Measurements from ENCODE around the gene POU2F2.

Gene POU2F2

DNA sequence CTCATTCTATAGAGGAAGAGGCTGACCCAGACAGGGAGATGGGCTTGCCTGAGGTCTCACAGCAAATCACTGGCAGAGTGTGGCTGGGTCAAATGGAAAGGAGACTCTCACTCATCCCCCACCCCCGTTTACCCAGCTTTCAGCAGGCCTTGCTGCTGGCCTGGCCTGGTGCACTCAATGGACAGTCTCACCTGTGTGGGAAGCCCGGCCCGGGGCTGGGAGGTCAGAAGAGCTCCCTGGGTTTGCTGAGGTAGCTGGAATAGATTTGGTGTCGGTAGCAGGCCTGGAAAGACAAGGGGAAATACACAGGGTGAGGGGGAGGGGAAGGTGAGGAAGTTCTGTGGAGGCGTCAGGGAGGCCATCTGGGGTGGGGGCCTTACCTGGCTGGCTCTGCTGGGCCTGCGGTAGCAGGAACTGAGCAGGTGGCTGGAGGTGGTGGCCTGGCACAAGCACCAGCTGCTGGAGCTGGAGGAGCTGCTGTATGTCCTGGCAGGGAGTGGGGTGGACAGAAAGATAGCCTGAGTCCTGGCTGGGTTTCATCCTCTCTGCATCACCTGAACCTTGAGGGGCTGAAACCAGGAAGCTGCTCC, 32.8 kb downstream of the POU2F2 start:
- no peak for DNase-seq (ENCODE audit: low spot score)

DNA sequence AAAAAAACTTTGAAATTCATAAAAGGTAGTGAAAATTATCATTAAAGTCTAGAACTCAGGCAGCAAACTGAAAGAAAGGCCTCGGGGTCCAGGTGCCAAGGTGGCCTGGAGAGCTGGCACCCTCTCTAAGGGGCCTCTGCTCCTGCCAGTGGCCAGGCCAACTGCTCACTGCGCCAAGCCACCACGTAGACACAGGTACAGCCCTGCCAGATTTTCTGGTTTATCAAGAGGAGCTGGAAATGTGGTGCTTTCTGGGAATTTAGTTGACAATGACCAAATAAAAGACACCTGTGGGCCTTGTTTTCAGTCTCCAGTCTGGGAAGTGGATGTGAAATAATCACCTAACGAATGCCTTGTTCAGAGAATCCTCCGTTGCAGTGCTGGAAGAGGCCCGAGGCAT, 33.5 kb downstream of the POU2F2 start:
- DNase-seq (ENCODE audit: low spot score): no peak

DNA sequence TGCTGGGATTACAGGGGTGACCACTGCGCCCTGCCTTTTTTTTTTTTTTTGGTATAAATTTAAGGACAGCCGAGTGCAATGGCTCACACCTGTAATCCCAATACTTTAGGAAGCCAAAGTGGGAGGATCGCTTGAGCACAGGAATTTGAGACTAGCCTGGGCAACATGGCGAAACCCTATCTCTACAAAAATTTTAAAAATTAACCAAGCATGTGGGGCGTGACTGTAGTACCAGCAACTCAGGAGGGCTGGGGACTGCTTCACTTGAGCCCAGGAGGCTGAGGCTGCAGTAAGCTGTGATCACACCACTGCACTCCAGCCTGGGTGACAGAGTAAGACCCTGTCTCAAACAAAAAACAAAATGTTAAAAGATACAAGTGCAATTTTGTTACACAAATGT, 34.8 kb downstream of the POU2F2 start:
- DNase-seq (ENCODE audit: low spot score): no peak

DNA sequence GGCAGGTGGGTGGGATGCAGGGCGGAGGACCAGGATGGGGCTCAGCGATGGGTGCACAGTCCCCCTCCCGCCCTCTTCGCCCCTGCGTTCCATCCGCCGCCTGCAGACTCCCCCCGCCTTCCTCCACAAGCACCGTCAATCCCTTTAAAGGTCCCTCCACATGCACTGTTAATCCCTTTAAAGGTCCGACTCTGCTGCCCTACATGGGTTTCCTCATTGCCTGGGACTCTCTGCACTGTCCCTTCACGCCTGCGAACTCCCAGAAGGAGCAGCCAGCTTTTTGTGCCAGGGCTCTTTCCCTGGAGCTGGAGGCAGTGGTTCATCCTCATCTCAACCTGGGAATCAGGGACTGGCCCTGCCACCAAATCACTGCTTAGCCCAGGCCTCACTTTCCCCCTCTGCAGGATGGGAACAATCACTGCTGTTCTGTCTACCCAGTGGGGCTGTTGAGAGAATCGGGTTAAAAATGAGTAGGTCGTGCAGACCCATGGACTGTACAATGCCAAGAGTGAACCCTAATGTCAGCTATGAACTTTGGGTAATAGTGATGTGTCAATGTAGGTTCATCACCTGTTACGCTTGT, 35.9 kb downstream of the POU2F2 start:
- DNase-seq (ENCODE audit: low spot score): no peak

DNA sequence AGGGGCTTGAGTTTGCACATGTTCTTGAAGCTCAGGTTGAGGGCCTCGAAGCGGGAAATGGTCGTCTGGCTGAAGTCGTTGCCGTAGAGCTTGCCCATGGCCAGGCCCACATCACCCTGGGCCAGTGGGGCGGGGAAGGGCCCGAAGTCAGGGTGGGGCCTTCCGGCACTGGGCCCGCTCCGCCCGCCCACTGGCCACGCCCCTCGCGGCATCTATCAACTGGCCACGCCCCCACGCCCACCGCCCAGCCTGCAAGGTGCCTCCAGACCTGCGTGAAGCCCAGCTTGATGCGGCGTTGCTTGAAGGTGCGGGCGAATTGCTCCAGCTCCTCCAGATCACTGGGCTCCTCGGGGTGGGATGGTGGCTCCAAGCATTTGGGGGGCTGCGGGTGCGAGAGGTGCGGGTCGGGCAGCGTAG, 36.4 kb downstream of the POU2F2 start:
- no peak for DNase-seq (ENCODE audit: low spot score)

GRCh38 chr19:42095142-42095813, 37.0 kb downstream of the POU2F2 start:
- no peak for DNase-seq (ENCODE audit: low spot score)

- DNase-seq (ENCODE audit: low spot score): no peak
Observed at GRCh38 chr19:42093926-42094325, 38.3 kb downstream of the POU2F2 start.

- no peak for DNase-seq (ENCODE audit: low spot score)
Observed at GRCh38 chr19:42093505-42093904, 38.7 kb downstream of the POU2F2 start.

- DNase-seq (ENCODE audit: low spot score): no peak
Observed at GRCh38 chr19:42092350-42092749, 39.9 kb downstream of the POU2F2 start.

- no peak for DNase-seq (ENCODE audit: low spot score)
Observed at GRCh38 chr19:42091742-42092141, 40.5 kb downstream of the POU2F2 start.

DNA sequence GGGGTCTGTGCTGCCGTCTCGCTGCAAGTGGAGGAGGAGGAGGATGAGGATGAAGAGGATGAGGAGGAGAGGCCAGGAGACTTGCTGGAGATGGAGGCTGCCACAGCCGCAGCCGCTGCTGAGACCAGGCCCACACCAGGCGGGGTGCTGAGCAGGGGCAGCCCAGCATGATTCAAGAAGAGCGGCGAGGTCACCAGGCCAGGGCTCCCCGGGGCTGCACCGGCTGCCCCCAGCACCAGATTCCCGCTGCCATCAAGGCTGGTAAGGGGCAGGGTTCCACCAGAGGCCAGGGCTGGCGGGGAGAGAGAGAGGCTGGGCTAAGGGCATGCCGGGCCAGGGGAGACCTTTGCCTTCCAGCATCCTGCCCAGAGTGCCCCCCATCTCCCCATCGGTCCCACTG, 40.9 kb downstream of the POU2F2 start:
- DNase-seq (ENCODE audit: low spot score): no peak

DNA sequence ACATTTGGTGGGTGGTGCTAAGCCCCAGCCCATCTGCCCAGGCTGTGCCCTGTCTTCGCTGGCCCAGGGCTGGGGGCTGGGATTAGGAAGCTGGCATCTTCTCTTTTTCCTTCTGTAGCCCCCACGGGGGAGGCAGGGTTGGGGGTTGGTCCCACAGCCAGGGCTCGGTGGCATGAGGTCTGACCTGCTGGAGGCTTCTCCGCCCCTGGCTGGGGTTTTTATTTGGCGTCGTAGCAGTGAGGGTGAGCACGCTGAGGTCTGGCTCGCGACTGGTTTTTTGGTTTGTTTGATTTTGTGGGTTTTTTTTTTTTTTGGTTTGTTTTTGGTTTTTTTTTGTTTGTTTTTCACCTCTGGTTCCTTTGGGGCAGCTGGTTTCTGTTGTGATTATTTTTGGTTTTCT, 41.6 kb downstream of the POU2F2 start:
- DNase-seq (ENCODE audit: low spot score): no peak

GRCh38 chr19:42089772-42090171, 42.5 kb downstream of the POU2F2 start:
- DNase-seq (ENCODE audit: low spot score): no peak

- DNase-seq (ENCODE audit: low spot score): no peak
Observed at GRCh38 chr19:42089191-42089750, 43.0 kb downstream of the POU2F2 start.

GRCh38 chr19:42088471-42089190, 43.6 kb downstream of the POU2F2 start:
- DNase-seq (ENCODE audit: low spot score): peak; percentile 33

GRCh38 chr19:42086770-42087550, 45.3 kb downstream of the POU2F2 start:
- DNase-seq (ENCODE audit: low spot score): no peak

- DNase-seq (ENCODE audit: low spot score): no peak
Observed at GRCh38 chr19:42086188-42086736, 46.0 kb downstream of the POU2F2 start.

- DNase-seq (ENCODE audit: low spot score): no peak
Observed at GRCh38 chr19:42083537-42083936, 48.7 kb downstream of the POU2F2 start.

DNA sequence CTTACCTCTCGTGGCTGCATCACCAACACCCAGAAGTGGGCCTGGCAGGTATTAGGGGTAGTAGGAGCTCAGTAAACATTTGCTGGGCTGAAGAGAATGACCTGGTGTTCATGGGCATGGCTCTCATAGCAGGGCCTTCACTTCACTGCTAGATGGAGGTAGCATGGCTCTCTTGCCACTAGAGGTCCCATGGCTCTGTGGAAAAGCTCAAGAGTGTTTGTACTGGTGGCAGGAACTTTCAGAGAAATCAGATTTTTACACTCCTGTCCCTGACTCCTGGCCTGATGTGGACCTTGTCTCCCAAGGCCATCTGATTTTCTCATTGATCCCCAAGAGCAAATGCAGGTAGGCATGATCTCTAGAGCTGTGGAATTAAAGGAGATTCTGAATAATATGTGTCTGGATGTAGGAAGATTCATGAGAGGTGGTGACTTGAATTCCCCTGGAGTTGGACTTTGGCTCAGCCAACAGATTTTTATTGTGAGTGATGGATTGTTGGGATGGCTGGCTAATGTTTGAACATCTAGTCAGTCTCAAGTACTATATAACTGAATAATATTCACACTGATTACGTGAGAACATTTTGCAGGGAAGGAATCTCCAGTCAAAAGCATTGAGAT, 50.6 kb downstream of the POU2F2 start:
- peak; percentile 47 for DNase-seq (ENCODE audit: low spot score)

DNA sequence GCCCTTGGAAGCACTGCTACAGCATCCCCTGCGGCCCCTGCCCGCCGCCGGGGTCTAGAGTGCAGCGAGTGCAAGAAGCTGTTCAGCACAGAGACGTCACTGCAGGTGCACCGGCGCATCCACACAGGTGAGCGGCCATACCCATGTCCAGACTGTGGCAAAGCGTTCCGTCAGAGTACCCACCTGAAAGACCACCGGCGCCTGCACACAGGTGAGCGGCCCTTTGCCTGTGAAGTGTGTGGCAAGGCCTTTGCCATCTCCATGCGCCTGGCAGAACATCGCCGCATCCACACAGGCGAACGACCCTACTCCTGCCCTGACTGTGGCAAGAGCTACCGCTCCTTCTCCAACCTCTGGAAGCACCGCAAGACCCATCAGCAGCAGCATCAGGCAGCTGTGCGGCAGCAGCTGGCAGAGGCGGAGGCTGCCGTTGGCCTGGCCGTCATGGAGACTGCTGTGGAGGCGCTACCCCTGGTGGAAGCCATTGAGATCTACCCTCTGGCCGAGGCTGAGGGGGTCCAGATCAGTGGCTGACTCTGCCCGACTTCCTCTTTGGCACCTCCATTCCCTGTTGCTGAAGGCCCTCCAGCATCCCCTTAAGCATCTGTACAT, 51.4 kb downstream of the POU2F2 start:
- DNase-seq (ENCODE audit: low spot score): no peak

All from COLO829 (cell line).